DMS53 treated with DMSO at 0.1 percent for 48 hours (cell line): ENCODE measurements around the gene WDCP.
A peak's percentile ranks its signal among the peaks of the same experiment; 100 is the strongest.
"Not testable (repeated sequence)": the region's sequence is repeated elsewhere in the genome, so short reads cannot be mapped to it uniquely, and the experiment has no call there.

Experiments
- DNase-seq: peaks from one replicate; lab custom pipeline; 2025; ENCODE audit not compliant: unreplicated experiment; lab: John Stamatoyannopoulos, UW

Gene WDCP

DNA sequence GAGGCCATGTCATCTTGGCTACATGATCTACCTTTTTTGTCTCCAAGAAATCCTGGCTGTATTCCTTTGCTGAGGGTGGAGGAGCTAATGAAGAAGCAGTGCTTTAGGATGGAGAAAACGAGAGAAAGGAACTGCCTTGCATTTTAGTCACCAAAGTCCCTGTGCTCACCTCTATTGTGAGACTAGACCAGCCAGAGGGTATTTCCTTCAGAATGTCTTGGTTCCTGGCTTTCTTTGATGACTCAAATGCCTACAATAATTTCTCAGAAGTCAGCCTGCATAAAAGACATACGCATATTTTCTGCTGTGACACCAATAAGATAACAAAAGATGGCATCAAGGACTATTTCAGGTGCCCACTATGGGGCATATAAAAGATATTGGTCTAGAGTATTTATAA lies 18.1 kb upstream of the WDCP start:
- DNase-seq: no peak

DNA sequence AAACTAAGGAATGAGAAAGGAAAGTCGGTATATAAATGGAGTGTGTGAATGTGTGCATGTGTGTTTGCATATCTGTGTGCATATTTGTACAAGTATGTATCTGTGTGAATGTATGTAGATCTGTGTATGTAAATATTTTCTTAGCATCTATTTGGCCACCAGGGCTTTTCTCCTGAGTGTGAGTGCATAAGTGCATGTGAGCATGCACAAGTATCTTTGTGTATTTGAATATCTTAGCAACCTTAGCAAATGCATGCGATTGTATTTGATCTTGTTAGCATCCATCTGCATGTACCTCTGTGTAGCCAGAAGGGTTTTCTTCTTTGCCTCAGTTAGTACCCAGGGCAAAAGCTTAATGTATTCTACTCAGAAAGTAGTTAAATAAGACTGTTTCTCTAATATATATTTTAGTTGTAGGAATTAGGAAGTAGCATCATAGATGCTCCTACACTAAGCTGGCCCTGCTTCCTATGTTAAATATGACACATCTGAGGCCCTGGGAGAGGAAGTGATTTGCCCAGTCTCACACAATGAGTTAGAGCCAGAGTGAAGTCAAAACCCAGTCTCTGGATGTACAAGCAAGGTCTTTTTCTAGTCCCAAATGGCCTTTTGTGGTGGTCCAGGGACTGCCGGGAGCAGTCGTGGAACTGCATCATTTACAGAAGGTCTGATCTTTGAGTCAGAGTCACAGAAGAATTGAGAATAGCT lies 11.5 kb upstream of the WDCP start:
- DNase-seq: no peak

DNA sequence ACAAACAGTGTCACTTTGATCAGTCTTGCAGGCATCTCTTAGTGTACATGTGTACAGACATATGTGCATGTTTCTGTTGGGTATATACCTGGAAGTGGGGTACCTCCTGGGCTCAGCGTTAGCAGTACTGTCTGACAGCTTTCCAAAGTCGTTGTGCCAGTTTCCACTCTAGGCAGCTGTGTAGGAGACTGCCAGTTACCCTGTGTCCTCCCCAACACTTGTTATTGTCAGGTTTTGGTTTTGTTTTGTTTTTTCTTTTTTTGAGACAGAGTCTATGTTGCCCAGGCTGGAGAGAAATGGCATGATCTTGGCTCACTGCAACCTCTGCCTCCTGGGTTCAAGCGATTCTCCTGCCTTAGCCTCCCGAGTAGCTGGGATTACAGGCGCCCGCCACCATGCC lies 8.6 kb upstream of the WDCP start:
- DNase-seq: no peak

DNA sequence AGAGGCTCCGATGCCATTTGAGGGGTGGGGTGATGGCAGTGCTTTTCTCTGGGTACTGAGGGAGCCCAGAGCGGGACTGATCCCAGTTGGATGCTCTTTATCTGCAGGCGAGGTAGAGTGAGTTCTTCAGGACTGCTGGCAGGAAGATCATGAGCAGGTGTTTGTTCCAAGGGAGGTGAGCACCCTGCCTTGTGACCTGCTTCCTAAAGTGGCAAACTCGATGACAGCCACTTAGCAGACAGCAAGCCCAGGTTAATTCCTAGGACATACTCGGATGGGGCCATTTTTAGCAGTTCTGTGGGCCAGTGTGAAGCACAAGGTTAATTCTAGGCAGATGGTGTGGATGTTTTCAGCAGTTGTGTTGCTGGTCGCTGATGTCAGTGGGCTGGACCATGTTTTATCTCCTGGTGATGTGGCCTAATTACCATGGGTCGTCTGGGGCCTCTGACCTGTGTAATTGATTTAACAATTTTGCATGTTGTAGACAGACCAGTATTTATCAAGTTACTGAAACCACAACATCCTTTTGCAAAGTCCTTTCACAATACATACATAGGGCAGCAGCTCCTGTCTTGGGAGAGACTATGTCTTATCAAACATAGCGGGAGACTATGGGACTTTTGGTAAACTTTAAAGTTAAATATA lies 7.3 kb upstream of the WDCP start:
- DNase-seq: no peak

DNA sequence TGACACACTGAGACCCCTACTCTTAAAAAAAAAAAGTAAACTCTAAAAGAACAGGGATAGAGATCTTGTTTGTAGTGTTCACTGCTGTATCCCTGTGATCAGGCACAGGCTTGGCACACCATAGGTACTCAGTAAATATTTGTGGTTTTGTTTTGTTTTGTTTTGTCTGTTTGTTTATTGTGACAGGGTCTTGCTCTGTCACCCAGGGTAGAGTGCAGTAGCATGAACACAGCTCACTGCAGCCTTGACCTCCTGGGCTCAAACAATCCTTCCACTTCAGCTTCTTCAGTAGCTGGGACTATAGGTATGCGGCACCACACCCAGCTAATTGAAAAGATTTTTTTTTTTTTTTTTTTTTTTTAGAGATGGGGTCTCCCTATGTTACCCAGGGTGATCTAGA lies 5.8 kb upstream of the WDCP start:
- no peak for DNase-seq

DNA sequence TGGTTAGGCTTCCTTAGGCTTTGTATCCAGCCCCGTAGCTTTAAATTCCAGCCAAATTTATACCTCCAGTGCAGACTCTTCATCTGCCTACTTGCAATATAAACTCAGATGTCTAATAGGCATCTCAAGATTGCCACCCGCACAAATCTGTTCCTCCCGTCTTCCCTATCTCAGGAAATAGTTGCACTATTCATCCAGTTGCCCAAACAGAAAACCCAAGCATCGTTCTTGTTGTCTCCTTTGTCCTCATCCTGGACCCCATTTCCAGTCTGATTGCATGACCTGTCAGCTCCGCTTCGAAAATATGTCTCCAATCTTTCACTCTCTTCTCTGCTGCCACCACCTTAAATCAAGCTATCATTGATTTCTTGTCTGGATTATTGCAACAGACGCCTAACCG lies 4.6 kb upstream of the WDCP start:
- no peak for DNase-seq

DNA sequence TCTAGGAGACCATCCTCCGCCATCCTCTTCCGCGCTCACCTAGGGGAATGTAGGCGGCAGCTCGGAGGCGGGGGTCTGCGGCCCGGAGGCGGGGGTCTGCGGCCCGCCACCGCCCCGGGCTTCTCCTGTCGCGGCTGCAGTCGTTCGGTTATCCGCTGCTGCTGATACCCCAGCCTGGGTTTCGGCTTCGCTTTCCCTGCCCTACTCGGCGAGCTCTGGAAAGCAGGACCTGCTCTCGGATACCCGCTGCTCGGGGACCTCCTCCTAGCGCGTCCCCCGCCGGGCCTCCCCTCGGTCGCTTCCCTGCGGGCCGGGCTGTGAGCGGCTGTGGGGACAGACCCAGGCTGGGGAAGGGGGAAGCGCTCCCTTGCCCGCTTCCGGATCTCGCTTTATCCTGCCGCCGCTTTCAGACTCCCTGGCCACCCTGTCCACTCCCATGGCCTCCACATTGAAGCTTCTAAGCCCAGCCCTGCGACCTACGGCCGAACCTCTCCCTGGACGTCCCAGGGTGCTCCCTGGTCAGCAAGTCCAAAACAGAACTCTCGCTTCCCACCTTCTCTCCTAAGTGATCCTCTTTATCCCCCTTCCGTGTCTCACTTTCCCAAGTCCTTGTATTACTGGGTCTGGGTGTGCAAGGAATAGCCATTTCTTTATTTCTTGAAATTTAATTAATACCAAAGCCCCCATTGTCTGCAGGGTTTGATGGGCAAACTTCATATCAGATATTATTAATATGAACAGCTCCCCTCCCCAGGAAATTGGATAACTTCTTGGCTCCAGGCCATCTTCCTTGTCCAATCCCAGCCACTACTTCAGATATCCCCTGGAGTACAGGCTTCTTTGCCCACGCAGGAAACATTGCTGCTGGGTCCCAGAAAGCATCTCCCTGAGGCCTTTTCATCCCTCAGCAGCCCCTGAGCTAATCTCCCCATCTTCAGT lies 3.1 kb upstream of the WDCP start:
- no peak for DNase-seq

DNA sequence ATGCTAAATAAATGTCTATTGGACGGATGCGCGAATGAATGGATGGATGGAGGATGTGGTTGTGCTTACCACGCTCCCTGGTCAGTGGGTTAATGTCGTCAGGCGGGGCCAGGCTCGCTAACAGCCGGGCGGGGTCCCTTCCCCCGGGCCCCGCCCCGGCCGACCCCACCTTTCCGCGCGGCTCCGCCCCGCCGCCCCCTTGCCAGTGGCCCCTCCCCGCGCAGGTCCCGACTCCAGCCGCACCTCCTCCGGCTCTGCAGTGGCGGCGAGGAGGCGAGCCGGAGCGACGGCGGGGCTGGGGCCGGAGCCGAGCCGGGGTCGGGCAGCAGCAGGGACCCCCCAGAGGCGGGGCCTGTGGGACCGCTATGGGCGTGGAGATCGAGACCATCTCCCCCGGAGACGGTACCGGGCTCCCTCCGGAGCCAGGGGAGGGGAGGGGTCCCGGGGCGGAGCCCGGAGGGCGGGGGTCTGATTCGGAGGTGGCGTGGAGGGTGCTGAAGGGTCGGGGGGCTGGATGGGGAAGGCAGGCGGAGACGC lies 2.4 kb upstream of the WDCP start, which contains the start of gene FKBP1B:
Gene FKBP1B (plus strand): TSS at position 257 of the 537 bp plus-strand sequence. CDS start 109 bp downstream, at position 366.
- DNase-seq: peak; percentile 27

DNA sequence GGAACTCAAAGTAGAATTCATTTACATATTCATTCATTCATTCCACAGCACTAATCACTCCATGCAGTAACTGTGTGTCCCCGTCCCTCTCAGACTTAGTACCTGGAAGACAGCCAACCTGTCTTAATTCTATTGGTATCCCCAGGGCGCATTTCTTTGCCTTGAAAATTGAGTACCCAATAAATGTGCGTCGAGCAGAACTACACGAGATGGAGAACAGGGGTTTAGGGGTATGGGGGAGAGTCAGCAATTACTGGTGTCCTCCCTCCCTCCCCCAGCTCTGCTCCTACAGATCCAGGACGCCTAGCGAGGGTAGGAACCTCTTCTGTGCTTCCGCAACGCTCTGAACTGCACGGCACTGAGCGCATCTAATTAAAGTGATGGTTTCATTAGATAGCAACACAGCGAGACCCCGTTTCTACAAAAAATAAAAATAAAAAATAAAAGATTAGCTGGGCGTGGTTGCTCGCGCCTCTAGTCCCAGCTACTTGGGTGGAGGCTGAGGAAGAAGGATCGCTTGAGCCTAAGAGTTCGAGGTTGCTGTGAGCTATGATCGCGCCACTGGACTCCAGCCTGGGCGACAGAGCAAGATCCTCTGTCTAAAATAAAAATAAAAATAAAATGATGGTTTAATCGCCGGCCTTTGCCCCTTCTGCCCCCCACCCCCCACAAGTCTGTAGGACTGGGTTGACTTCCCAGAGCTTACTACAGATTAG lies 1.7 kb upstream of the WDCP start:
- no peak for DNase-seq

DNA sequence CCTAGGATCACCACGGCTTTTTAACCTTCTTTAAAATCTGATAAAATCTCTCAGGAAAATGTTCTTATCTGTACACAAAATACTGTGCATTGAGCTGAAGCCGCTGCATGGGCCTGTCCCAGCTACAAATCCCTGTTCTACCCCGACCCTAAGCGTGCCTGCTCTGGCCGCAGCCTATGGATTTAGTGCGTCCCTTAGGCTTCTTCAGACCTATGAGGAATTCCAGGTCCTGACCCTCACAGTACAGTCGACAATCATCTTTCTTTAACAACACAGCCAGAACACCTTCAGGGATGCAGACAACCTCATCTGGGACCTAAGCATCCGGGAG lies 477 bp upstream of the WDCP start:
- DNase-seq: no peak

DNA sequence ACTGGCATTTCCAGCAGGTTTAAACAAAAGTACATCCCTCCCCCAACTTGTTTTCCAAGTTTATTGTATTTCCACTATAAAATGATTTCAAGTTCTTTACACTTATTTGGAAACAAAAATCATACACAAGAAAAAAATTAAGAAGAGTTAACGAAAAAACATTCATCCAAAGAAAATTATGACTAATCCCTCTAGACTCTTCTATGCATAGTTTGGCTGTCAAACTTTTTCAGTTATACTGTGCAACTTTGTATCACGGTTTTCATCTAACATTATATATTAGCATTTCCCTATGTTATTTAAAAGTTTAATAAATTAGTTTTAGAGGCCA lies 627 bp downstream of the WDCP start:
- DNase-seq: no peak

DNA sequence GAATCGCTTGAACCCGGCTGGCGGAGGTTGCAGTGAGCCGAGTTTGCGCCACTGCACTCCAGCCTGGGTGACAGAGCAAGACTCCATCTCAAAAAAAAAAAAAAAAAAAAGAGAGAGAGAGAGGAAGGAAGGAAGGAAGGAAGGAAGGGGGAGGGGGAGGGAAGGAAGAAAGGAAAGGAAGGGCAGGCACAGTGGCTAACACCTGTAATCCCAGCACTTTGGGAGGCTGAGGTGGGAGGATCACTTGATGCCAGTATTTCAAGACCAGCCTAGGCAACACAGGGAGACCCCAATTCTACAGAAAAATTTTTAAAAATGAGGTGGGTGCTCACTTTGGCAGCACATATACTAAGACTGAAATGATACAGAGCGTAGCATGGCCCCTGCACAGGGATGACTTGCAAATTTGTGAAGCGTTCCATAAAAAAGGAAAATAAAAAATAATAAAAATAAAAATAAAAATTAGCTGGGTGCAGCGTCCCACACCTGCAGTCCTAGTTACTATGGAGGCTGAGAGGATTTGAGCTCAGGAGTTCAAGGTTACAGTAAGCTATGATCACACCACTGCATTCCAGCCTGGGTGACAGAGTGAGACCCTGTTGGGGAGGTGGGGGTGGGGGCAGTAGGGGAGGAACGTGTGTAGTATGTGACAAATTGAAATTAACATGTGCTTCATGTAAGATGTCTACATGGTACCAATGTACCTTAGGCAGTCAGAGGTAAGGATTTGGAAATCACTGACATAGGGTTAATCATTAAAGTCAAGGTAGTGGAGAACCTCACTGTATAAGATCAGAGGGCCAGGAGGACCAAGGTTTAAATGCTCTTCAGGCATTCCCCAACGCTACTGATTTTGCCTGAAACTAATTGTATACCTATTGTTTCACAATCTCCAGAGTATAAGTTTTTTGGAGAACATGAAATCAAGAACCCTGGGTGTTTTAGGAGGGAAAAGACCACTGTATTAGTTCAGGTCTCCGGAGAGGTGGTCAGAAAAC lies 1.4 kb downstream of the WDCP start:
- DNase-seq: no peak

DNA sequence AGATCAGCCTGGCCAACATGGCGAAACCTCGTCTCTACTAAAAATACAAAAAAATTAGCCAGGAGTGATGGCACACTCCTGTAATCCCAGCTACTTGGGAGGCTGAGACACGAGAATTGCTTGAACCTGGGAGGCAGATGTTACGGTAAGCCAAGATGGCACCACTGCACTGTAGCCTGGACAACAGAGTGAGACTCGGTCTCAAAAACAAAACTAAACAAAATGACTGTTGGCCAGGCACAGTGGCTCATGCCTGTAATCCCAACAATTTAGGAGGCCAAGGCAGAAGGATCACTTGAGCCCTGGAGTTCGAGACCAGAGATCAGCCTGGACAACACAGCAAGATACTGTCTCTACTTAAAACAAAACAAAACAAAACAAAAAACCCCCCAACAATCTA lies 4.1 kb downstream of the WDCP start:
- DNase-seq: not testable (repeated sequence)

DNA sequence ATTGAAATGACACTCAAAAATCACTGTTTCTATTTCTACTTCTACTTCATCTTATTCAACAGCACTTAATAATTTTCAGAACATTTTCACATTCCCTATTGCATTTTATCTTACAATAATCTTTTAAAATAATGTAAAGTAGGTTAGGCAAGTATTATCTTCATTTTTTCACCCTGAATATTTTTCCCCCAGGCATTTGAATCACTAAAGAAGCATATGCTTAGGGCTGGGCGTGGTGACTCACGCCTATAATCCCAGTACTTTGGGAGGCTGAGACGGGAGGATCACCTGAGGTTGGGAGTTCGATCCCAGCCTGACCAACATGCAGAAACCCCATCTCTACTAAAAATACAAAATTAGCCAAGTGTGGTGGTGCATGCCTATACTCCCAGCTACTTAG lies 6.7 kb downstream of the WDCP start:
- no peak for DNase-seq

DNA sequence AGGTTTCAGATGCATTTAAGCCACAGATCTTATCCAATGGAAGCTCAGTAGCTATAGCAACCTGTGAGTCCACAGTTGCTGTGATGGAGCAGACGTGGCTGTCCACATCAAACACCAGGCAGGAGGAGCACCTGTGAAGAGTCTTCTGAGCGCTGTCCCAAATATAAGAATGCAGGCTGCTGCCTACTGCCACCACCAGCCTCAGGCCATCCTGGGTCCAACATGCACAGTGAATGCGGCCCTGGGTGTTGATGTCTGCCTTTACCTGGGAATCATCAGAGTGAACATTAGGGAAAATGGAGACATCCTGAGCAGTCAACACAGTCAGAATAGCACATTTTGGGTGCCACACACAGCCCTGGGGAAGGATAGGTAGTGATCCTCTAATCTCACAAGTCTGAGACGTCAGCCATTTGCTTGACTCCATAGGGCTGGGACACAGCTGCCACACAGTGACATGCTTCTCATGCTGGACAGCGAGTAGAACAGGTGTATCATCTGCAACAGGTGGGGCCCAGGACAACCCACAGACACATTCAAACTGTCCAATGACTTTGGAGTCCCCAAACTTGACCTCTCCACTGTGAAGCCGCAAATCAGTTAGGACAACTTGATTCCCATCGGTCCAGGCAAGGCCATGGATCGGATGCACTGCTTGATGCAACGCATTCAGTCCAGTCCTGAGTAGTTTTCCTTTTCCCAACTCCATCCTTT lies 8.2 kb downstream of the WDCP start:
- no peak for DNase-seq

DNA sequence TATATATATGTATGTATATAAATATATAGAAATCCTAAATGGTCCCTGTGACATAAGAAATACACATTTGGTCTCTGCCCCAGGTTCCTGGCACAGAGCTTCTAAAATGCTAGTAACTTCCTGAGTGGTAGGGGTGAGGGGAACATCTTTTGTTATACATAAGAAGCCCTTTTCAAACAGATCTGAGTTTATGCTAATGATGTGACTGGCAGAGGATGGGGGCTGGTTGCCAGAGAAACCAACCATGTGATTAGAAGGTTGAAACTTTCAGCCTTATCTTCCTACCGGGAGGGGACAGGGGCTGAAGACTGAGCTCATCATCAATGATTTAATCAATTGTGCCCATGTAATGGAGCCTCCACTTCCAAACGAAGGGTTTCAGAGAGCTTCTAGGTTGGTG lies 21.0 kb downstream of the WDCP start:
- DNase-seq: no peak

DNA sequence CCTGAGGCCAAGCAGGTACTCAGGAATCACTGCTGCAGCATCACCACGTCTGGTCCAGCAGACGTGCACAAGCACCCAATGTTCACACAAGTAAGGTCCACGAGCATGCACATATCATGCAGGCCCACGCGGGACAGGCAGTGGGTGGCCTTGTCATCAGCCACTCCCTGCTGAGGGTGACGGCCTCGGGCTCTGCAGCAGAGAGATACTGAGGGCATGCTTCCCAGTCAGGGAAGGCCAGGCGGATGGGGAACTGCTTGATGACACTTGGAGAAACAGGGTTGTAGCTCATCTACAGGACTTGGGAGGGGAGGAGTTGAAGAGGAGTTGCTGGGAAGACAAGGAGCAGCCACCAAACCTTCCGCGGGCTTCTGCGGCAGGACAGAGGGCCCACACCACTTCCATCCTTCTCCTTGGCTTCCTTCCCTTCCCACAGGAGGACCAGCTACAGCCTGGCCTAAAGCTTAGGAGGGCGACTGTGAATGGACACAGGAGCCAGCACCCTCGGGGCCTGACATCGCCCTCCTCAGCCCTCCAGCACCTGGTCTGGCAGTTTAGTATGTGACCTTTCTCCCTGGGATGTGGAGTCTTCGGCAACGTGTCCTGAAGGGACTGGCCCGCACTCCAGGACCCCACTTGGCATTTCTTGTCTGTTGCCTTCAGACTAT lies 22.1 kb downstream of the WDCP start:
- no peak for DNase-seq

DNA sequence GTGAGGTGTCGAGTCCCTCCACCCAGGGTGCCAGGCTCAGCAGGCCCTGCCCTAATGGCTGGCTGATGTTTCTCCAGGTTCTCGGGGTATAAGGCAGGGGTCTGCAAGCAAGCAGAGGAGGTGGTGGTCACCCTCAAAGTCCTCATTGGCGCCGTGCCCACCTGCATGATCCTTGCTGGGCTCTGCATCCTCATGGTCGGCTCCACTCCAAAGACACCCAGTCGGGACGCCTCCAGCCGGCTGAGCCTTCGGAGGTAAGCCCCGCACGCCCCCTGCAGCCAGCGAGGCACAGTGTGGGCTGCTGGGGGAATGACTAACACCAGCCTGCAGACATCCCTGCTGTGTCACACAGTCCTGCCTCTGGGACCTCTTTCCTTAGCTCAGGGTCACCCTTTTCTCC lies 23.2 kb downstream of the WDCP start:
- DNase-seq: no peak
